GM18520 (cell line): ENCODE measurements around the gene PSMF1.

Experiments
- ATAC-seq: cut with Tn5 transposase; IDR thresholded peaks from one replicate; pipeline ENCODE4 v1.9.1; 2021; ENCODE audit not compliant: unreplicated experiment

PSMF1 gene

GRCh38 chr20:1187605-1188171, 69.3 kb downstream of the PSMF1 start:
- no peak for ATAC-seq

- ATAC-seq: no peak
These were observed 69.9 kb downstream of the PSMF1 start for GRCh38 chr20:1188347-1188746.

- no peak for ATAC-seq
These were observed 71.4 kb downstream of the PSMF1 start for GRCh38 chr20:1189827-1190226.

GRCh38 chr20:1190847-1191246, 72.4 kb downstream of the PSMF1 start:
- ATAC-seq: no peak

GRCh38 chr20:1191299-1191698, 72.9 kb downstream of the PSMF1 start:
- no peak for ATAC-seq

GRCh38 chr20:1195226-1195625, 76.8 kb downstream of the PSMF1 start:
- ATAC-seq: no peak

- ATAC-seq: no peak
These were observed 78.2 kb downstream of the PSMF1 start for GRCh38 chr20:1196634-1197033.

GRCh38 chr20:1197801-1198200, 79.4 kb downstream of the PSMF1 start:
- ATAC-seq: no peak

GRCh38 chr20:1198751-1199150, 80.3 kb downstream of the PSMF1 start:
- no peak for ATAC-seq

GRCh38 chr20:1199212-1199873, 80.9 kb downstream of the PSMF1 start:
- no peak for ATAC-seq

- no peak for ATAC-seq
These were observed 81.6 kb downstream of the PSMF1 start for GRCh38 chr20:1199964-1200363.

GRCh38 chr20:1202762-1203504, 84.5 kb downstream of the PSMF1 start, which contains the start of gene C20orf202:
TSS of gene C20orf202 (plus strand) at chr20:1203454. CDS start at chr20:1203586, 132 bp downstream.
- no peak for ATAC-seq

GRCh38 chr20:1203630-1204029, 85.2 kb downstream of the PSMF1 start:
- no peak for ATAC-seq

GRCh38 chr20:1204113-1204512, 85.7 kb downstream of the PSMF1 start:
- no peak for ATAC-seq

GRCh38 chr20:1204576-1204975, 86.2 kb downstream of the PSMF1 start:
- ATAC-seq: no peak

GRCh38 chr20:1205802-1206201, 87.4 kb downstream of the PSMF1 start:
- ATAC-seq: no peak

GRCh38 chr20:1206366-1207148, 88.2 kb downstream of the PSMF1 start:
- no peak for ATAC-seq

- no peak for ATAC-seq
These were observed 89.0 kb downstream of the PSMF1 start for GRCh38 chr20:1207293-1207878.

GRCh38 chr20:1209447-1210387, 91.3 kb downstream of the PSMF1 start:
- ATAC-seq: no peak

GRCh38 chr20:1210501-1210900, 92.1 kb downstream of the PSMF1 start:
- no peak for ATAC-seq
